Esophagus muscularis mucosa (tissue), 4 donors: Measurements from ENCODE around the gene CLDN10.

Experiments used
- EP300 ChIP-seq: sonication (generic); formaldehyde crosslinking; IDR thresholded peaks from one replicate; pipeline ENCODE4 v1.6.1; 2017; ENCODE audit warnings: antibody characterized with exemption
- POLR2A ChIP-seq: fragments of 450-650 bp; IDR thresholded peaks from one replicate; pipeline ENCODE4 v1.6.1; 2017; ENCODE audit warnings: antibody characterized with exemption, moderate library complexity, mild to moderate bottlenecking, low read depth
- POLR2AphosphoS5 ChIP-seq, 2 donors: sonication (generic); formaldehyde crosslinking; IDR thresholded peaks; one replicate each; pipeline ENCODE4 v1.6.1; 2017; ENCODE audit warnings: antibody characterized with exemption in 2 of 2
- TF ChIP-seq, protein P1 (sequence below), 3 experiments: fragments of 200-600 bp in 2 of 3; fragments of 450-650 bp in 1 of 3; sonication (generic) in 2 of 3; IDR thresholded peaks; one replicate each; pipeline ENCODE4 v1.5.1; 2017 to 2019; ENCODE audit warnings: antibody characterized with exemption in 3 of 3, mild to moderate bottlenecking in 2 of 3, moderate library complexity in 1 of 3

DNA sequence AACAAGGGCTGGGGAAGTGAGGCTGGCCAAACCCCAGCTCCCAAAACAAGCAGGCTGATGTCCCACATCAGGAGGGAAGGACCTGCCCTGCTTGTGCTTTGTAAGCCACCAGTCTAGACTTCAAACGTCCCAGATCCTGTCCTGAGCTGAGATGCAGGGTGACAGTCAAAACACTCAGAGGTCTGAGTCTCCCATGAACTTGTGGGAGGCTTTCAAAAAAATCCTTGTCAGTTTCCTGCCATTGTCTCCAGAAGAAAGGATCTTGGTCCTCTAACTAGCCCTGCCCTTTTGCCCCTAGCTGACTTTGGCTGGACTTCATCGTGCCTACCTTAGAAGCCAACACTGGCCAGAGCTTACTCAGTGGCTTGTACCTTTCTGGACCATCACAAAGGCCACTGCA is 48.7 kb downstream of the CLDN10 start:
- TF ChIP-seq, protein P1, sequence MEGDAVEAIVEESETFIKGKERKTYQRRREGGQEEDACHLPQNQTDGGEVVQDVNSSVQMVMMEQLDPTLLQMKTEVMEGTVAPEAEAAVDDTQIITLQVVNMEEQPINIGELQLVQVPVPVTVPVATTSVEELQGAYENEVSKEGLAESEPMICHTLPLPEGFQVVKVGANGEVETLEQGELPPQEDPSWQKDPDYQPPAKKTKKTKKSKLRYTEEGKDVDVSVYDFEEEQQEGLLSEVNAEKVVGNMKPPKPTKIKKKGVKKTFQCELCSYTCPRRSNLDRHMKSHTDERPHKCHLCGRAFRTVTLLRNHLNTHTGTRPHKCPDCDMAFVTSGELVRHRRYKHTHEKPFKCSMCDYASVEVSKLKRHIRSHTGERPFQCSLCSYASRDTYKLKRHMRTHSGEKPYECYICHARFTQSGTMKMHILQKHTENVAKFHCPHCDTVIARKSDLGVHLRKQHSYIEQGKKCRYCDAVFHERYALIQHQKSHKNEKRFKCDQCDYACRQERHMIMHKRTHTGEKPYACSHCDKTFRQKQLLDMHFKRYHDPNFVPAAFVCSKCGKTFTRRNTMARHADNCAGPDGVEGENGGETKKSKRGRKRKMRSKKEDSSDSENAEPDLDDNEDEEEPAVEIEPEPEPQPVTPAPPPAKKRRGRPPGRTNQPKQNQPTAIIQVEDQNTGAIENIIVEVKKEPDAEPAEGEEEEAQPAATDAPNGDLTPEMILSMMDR (IDR thresholded peaks at IDR 0.05): no peak
- TF ChIP-seq POLR2AphosphoS5 (IDR thresholded peaks at IDR 0.05): no peak
- no peak for TF ChIP-seq POLR2A
- no peak for TF ChIP-seq EP300
